Type B pancreatic cell (in vitro differentiated cells): ENCODE results near the gene PPP2R5C. TPM values are rescaled to one million over a fixed set of nuclear protein-coding genes. Genes with fewer than 3 reads are reported as not detected.

Source experiments
- DNase-seq: peaks from one replicate; pipeline ENCODE4 v3.0.0; 2021; ENCODE audit warnings: mixed read lengths; ENCODE audit not compliant: unreplicated experiment; ENCODE audit errors: extremely low spot score
- H3K27ac Mint-ChIP-seq: 2 replicates; pipeline ENCODE4 v1.8.0; 2021; ENCODE audit warnings: mild to moderate bottlenecking, mixed read lengths
- H3K27me3 Mint-ChIP-seq: 2 replicates; pipeline ENCODE4 v1.8.0; 2021; ENCODE audit warnings: mixed read lengths
- H3K36me3 Mint-ChIP-seq: 2 replicates; pipeline ENCODE4 v1.8.0; 2021; ENCODE audit warnings: mixed read lengths
- H3K4me1 Mint-ChIP-seq: one replicate; pipeline ENCODE4 v1.8.0; 2021; ENCODE audit warnings: mixed read lengths; ENCODE audit not compliant: unreplicated experiment
- H3K4me3 Mint-ChIP-seq: 2 replicates; pipeline ENCODE4 v1.8.0; 2021; ENCODE audit warnings: mild to moderate bottlenecking, mixed read lengths
- H3K9me3 Mint-ChIP-seq: 2 replicates; pipeline ENCODE4 v1.8.0; 2021; ENCODE audit warnings: mixed read lengths
- total RNA-seq: library from RNA; stranded (reverse); gene quantifications from 2 replicates; pipeline ENCODE4 v1.2.1, GENCODE V29; 2021; ENCODE audit warnings: low replicate concordance
- TF ChIP-seq, protein P1 (sequence below): fragments of 200-600 bp; sonication (generic); conservative IDR thresholded peaks from 2 replicates; pipeline ENCODE4 v1.5.0; 2021; ENCODE audit warnings: antibody characterized with exemption, mild to moderate bottlenecking

Gene PPP2R5C
- total RNA-seq, 1 donor from 2014 or later: 99.8 TPM

DNA sequence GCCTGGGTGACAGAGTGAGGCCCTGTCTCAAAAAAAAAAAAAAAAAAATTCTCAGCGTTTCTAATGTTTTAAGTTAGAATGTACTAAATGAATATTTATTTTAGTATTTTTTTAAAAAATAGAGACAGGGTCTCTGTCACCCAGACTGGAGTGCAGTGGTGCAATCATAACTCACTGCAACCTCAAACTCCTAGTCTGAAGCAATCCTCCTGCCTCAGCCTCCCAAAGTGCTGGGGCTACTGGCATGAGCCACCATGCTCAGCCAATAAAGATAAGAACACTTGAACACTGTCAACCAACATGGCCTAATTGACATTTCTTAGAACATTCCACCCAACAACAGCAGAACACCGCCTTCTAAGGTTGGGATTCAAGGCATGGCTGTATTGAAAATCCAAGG, 197.8 kb downstream of the PPP2R5C start:
- peaks cover 5% of the 10 kb centered on the region for H3K27me3 Mint-ChIP-seq

DNA sequence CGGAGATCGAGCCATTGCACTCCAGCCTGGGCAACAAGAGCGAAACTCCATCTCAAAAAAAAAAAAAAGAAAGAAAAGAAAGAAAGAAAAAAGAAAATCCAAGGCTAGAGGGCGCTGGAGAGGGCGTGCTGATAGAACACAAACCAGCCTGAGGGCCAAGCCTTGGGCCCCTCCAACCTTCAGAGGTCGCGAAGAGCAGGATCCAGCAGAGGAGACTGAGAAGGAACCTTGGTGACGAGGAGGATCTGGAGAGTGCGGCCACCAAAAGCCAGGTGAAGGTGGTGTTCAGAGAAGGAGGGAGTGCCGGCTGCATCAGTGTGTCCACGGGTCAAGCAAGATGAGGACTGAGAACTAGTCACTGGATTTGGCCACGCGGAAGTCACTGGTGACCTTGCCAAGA, 198.7 kb downstream of the PPP2R5C start:
- Mint-ChIP-seq H3K4me1 (peaks cover 14% of the 10 kb centered on the region), H3K4me3 (no peak overlapping the region), H3K9me3 (no peaks in the 10 kb centered on the region), H3K27ac (no peak overlapping the region), H3K36me3 (no peaks in the 10 kb centered on the region), H3K27me3 (peaks cover 5% of the 10 kb centered on the region)
- DNase-seq: no peak
- TF ChIP-seq, protein P1, sequence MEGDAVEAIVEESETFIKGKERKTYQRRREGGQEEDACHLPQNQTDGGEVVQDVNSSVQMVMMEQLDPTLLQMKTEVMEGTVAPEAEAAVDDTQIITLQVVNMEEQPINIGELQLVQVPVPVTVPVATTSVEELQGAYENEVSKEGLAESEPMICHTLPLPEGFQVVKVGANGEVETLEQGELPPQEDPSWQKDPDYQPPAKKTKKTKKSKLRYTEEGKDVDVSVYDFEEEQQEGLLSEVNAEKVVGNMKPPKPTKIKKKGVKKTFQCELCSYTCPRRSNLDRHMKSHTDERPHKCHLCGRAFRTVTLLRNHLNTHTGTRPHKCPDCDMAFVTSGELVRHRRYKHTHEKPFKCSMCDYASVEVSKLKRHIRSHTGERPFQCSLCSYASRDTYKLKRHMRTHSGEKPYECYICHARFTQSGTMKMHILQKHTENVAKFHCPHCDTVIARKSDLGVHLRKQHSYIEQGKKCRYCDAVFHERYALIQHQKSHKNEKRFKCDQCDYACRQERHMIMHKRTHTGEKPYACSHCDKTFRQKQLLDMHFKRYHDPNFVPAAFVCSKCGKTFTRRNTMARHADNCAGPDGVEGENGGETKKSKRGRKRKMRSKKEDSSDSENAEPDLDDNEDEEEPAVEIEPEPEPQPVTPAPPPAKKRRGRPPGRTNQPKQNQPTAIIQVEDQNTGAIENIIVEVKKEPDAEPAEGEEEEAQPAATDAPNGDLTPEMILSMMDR: peak; percentile 61

More for the DNA sequence above, 197.8 kb downstream of the PPP2R5C start:
- TF ChIP-seq, protein P1: no peak
- H3K4me3 Mint-ChIP-seq: no peak overlapping the region
- peaks cover 14% of the 10 kb centered on the region for H3K4me1 Mint-ChIP-seq
- H3K36me3 Mint-ChIP-seq: no peaks in the 10 kb centered on the region
- no peaks in the 10 kb centered on the region for H3K9me3 Mint-ChIP-seq
- DNase-seq: no peak
- no peak overlapping the region for H3K27ac Mint-ChIP-seq

DNA sequence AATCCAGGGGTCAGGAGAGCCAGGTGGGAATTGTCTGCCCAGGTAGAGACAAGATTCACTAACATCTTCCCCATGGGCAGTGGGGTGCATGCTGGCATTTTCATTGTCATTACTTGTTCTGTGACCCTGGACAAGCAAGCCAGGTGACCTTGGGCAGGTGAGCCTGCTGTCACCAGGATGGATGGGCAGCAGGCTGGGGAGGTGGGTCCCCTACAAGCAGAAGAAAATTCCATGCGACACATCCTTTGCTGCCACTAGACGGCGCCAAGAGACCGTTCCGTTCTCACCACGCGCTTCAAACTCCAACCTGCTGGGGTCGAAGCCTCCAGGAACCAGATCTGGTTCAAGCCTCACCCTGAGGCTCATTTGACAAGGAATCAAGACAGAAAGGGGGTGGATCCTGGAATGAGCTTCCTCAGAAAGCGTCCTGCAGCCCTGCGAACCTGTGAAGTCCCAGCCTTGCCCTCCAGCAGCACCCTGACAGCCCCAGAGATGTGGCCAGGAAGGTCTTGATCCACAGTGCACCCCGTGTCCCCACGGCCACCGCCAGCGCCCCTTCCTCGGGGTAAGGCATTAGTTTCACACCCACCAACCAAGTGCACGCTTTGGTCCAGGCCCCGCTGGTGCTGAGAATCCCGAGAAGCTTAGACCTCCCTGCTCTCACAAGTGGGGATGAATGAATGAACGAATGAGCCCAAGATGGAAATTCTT, 199.7 kb downstream of the PPP2R5C start:
- Mint-ChIP-seq H3K27me3 (peaks cover 5% of the 10 kb centered on the region), H3K4me3 (no peak overlapping the region), H3K9me3 (no peaks in the 10 kb centered on the region), H3K27ac (peak overlapping the region; percentile 72), H3K4me1 (peaks cover 20% of the 10 kb centered on the region), H3K36me3 (no peaks in the 10 kb centered on the region)
- peak; percentile 77 for DNase-seq
- TF ChIP-seq, protein P1: peak; percentile 91

DNA sequence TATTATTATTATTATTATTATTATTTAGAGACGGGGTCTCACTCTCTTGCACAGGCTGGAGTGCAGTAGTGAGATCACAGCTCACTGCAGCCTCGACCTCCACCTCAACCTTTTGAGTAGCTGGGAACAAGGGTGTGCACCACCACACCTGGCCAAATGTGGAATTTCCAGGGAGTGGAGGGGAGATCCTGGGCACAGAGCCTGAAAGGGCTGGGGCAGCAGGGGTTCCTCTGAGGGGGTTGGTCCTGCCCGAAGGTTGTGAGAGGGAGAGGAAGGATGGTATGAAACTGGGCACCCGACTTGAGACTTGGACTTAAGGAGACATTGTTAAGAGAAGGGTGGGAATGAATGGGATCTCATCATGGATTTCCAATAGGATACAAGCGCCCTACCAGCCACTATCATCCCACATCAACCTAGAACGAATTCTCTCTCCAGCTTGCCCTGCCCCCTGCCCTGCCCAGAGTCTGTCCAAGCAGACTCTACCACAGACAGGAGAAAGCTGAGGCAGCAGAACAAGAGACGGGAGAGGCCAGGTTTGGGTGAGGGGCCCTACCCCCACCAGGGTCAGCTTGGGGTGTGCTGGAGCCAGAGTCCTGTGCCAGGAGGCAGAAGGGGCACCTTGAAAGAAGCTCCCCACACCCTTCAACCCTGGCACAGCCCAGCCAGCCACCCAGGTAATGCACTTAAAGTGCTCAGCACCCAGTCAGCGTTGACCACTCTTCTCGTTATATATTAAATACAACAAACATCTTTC, 200.4 kb downstream of the PPP2R5C start:
- Mint-ChIP-seq H3K4me1 (peaks cover 23% of the 10 kb centered on the region), H3K9me3 (no peaks in the 10 kb centered on the region), H3K36me3 (no peaks in the 10 kb centered on the region), H3K27ac (no peak overlapping the region), H3K27me3 (peaks cover 5% of the 10 kb centered on the region), H3K4me3 (no peak overlapping the region)
- TF ChIP-seq, protein P1: no peak
- no peak for DNase-seq

DNA sequence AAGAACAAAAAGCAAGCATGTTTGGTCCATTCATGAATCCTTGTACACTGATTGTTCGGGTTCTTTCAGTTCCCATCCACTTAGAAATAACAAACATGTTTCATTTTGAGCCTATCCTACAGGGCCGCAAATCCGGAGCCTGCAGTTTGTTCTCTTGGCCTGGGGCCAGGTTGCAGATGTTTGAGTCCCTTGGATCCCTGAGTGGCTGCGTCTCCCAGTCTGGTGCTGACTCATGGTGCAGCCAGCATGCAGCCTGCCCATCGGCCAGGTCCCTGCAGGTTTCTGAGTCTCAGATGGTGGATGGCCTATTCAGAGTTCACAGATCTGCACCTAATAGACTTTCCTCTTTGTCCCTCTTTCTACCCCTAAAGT, 201.0 kb downstream of the PPP2R5C start:
- Mint-ChIP-seq H3K36me3 (no peaks in the 10 kb centered on the region), H3K4me3 (no peak overlapping the region), H3K4me1 (peaks cover 26% of the 10 kb centered on the region), H3K9me3 (no peaks in the 10 kb centered on the region), H3K27ac (peak overlapping the region; percentile 49), H3K27me3 (peaks cover 5% of the 10 kb centered on the region)
- DNase-seq: no peak
- TF ChIP-seq, protein P1: no peak
